ES-I3 (cell line): ENCODE results near the gene ABCC2.
"Not testable (repeated sequence)": the region's sequence is repeated elsewhere in the genome, so short reads cannot be mapped to it uniquely, and the experiment has no call there.

Experiments
- H3K36me3 ChIP-seq: 2 replicates; pipeline ENCODE4 v1.6.1; 2013; ENCODE audit warnings: mild to moderate bottlenecking, low read length, control low read depth, moderate library complexity; ENCODE audit not compliant: insufficient read depth
- H3K4me1 ChIP-seq: 2 replicates; pipeline ENCODE4 v1.6.1; 2013; ENCODE audit warnings: mild to moderate bottlenecking, control low read depth, low read length; ENCODE audit not compliant: insufficient read depth
- H3K9ac ChIP-seq: 2 replicates; pipeline ENCODE4 v1.6.1; 2013; ENCODE audit warnings: low read depth, mild to moderate bottlenecking, low read length, moderate library complexity
- H3K9me3 ChIP-seq: 2 replicates; pipeline ENCODE4 v1.6.1; 2013; ENCODE audit warnings: mild to moderate bottlenecking, low read length, moderate library complexity; ENCODE audit not compliant: control insufficient read depth, insufficient read depth

The ABCC2 gene

DNA sequence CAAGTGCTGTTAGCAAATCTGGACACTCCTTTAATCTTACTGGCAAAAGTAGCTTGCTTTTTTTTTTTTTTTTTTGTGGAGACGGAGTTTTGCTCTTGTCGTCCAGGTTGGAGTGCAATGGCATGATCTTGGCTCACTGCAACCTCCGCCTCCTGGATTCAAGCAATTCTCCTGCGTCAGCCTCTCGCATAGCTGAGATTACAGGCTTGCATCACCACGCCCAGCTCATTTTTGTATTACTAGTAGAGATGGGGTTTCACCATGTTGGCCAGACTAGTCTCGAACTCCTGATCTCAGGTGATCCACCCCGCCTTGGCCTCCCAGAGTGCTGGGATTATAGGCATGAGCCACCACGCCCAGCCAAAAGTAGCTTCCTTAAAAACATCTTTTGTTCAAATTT lies 112.6 kb downstream of the ABCC2 start:
- H3K9me3 ChIP-seq, H3K9ac ChIP-seq, H3K4me1 ChIP-seq: not testable (repeated sequence)
- H3K36me3 ChIP-seq: peaks cover 60% of the 10 kb centered on the region

DNA sequence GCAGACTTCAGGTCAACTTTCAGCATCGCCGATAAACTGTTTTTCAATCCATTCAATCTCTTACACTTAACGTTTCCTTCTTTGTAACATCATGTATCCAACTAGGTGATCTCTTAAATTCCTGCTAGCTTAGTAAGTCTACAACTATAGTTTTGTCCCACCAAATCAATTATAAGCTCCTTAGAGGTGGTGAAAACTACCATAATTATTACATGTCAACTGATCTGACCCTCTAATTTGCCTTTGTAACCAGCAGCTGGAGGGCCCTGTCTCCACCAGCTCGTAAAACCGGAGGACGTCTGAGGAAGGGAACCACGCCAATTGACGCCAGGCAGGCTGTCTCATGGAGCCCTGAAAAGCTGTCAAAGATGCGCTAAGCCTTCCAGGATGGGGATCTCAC lies 113.4 kb downstream of the ABCC2 start:
- H3K9ac ChIP-seq: no peak overlapping the region
- H3K4me1 ChIP-seq: no peaks in the 10 kb centered on the region
- H3K9me3 ChIP-seq: peaks cover 4% of the 10 kb centered on the region; the same call in 1 of the 2 replicates
- peaks cover 54% of the 10 kb centered on the region for H3K36me3 ChIP-seq
